Uterus (tissue), 2 donors: ENCODE results near the gene SPATA24.

ENCODE experiments used
- POLR2A ChIP-seq, 2 donors: fragments of 450-650 bp; IDR thresholded peaks; one replicate each; pipeline ENCODE4 v1.6.1; 2016; ENCODE audit warnings: antibody characterized with exemption in 2 of 2, mild to moderate bottlenecking in 1 of 2, moderate library complexity in 1 of 2
- TF ChIP-seq, protein P1 (sequence below), 4 experiments: fragments of 200-600 bp in 2 of 4; fragments of 450-650 bp in 2 of 4; sonication (generic) in 2 of 4; IDR thresholded peaks; one replicate each; pipeline ENCODE4 v1.5.1; 2016 to 2019; ENCODE audit warnings: antibody characterized with exemption in 4 of 4, mild to moderate bottlenecking in 2 of 4, moderate library complexity in 1 of 4

DNA sequence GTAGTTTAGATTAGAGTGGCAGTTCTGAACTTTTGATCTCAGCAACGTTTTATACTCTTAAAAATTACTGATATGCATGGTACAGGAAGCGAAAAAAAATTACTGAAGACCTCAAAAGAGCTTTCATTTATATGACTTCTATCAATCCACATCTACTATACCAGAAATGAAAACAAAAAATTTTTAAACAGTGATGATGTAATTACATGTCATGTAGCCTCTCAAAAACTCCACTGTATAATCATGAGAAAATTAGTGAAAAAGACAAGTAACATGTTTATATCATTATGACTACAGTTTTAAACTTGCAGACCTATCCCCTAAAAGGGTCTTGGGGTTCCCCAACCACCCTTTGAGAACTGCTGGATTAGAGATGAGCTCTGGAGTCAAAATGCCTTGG is 26.1 kb upstream of the SPATA24 start:
- TF ChIP-seq, protein P1, sequence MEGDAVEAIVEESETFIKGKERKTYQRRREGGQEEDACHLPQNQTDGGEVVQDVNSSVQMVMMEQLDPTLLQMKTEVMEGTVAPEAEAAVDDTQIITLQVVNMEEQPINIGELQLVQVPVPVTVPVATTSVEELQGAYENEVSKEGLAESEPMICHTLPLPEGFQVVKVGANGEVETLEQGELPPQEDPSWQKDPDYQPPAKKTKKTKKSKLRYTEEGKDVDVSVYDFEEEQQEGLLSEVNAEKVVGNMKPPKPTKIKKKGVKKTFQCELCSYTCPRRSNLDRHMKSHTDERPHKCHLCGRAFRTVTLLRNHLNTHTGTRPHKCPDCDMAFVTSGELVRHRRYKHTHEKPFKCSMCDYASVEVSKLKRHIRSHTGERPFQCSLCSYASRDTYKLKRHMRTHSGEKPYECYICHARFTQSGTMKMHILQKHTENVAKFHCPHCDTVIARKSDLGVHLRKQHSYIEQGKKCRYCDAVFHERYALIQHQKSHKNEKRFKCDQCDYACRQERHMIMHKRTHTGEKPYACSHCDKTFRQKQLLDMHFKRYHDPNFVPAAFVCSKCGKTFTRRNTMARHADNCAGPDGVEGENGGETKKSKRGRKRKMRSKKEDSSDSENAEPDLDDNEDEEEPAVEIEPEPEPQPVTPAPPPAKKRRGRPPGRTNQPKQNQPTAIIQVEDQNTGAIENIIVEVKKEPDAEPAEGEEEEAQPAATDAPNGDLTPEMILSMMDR (IDR thresholded peaks at IDR 0.05): no peak
- TF ChIP-seq POLR2A (IDR thresholded peaks at IDR 0.05): no peak
